Body of pancreas (tissue), 4 donors: ENCODE results near the gene PTH1R.

Experiments used
- POLR2A ChIP-seq, 3 donors: fragments of 450-650 bp; IDR thresholded peaks; one replicate each; pipeline ENCODE4 v1.6.1; 2016; ENCODE audit warnings: antibody characterized with exemption in 3 of 3, mild to moderate bottlenecking in 2 of 3
- TF ChIP-seq, protein P1 (sequence below), 7 experiments: fragments of 450-650 bp in 4 of 7; fragments of 200-600 bp in 3 of 7; sonication (generic) in 3 of 7; IDR thresholded peaks; one replicate each; pipeline ENCODE4 v1.5.1; 2016 to 2019; ENCODE audit warnings: antibody characterized with exemption in 7 of 7

DNA sequence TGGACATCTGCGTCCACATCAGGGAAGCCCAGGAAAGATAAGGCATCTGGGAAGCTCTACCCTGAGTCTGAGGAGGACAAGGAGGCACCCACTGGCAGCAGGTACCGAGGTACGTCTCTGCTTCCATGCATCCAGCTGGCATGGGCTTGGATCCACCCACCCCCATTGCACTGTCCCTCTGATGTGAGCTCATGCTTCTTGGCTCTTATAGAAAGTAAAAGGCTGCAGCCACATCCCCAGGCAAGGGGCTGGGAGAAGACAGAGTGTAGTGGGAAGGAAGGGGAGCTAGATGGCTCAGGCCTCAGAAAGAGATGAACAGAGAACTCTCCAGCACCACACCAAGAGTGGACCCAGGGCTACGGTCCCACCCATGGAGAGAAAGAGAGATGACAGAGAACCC is 18.2 kb downstream of the PTH1R start:
- TF ChIP-seq, protein P1, sequence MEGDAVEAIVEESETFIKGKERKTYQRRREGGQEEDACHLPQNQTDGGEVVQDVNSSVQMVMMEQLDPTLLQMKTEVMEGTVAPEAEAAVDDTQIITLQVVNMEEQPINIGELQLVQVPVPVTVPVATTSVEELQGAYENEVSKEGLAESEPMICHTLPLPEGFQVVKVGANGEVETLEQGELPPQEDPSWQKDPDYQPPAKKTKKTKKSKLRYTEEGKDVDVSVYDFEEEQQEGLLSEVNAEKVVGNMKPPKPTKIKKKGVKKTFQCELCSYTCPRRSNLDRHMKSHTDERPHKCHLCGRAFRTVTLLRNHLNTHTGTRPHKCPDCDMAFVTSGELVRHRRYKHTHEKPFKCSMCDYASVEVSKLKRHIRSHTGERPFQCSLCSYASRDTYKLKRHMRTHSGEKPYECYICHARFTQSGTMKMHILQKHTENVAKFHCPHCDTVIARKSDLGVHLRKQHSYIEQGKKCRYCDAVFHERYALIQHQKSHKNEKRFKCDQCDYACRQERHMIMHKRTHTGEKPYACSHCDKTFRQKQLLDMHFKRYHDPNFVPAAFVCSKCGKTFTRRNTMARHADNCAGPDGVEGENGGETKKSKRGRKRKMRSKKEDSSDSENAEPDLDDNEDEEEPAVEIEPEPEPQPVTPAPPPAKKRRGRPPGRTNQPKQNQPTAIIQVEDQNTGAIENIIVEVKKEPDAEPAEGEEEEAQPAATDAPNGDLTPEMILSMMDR (IDR thresholded peaks at IDR 0.05) = no peak
- no peak for TF ChIP-seq POLR2A (IDR thresholded peaks at IDR 0.05)
